Activated CD4-positive, CD25-positive, alpha-beta regulatory T cell (primary cell): ENCODE results near the gene RGS7.
"Not testable (repeated sequence)": the region's sequence is repeated elsewhere in the genome, so short reads cannot be mapped to it uniquely, and the experiment has no call there.

Experiments used
- DNase-seq, 4 experiments: peaks; one replicate each; lab custom pipeline; 2025; lab: John Stamatoyannopoulos, UW

Gene RGS7

DNA sequence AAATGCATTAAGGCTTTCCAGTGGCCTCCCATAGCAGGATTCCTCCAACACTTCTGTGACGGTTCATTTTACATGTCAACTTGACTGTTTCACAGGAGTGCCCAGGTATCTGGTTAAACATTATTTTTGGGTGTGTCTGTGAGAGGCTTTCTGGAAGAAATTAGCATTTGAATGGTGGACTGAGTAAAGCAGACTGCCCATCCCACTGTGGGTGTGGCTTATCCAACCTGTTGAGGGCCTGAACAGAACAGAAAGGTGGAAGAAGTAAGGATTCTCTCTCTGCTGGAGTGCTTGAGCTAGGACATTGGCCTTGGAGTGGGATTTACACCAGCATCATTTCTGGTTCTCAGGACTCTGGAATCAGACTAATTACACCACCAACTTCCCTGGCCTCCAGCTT lies 85.6 kb downstream of the RGS7 start:
- DNase-seq = no peak

DNA sequence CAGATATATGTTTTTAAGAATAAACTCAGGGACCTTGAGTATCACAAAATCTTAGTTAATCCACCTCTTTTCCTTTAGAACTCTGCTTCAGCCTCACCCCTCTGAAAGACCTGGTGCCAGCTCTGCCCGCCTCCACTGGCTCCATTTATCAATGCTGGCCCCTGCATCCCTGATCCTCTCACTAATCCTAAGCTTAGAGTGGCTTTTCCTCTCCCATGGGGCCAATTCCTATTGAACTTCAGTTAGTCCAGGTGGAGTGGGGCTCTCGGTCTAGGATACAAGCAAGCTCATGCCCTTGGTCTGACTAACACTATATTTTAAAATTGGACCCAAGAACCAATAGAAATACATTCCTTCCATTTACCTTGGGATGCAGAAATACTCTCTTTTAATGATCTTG lies 87.0 kb downstream of the RGS7 start:
- DNase-seq = no peak

DNA sequence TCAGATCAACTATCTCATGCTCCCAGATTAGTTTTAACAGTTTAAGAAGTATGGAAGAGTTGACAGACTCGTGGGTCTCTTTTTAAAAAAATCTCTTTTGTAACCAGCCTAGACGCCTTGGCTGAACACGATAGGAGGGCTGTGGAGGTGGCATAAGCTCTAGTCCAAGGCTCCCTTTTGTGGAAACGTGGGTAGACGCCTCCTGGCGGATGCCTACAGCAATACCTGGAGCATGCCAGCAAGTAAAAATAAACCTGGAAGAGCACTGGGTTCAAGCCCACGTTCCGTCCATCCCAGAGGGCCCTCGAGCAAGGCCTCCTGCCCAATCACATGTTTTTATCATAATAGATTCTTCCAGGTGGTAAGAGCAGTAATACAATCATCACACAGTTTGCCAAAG lies 87.9 kb downstream of the RGS7 start:
- no peak for DNase-seq

DNA sequence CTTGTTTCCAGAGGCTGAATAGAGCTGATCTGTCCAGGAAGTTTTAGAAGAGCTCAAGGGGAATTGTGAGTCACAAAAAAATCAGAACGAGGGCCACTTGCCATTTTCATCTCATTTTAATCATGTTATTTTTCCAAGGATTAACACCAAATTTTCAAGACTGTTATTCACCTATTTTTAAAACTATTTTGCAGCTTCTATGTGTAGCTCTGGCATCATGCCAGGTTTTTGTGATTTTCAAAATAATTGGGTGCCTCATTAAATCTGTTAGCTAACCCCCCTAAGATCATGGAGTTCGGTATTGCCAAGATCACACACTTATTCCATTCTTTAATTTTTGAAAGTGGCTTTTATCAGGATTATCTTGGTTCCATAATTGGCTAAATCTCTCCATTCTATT lies 90.9 kb downstream of the RGS7 start:
- DNase-seq = no peak

DNA sequence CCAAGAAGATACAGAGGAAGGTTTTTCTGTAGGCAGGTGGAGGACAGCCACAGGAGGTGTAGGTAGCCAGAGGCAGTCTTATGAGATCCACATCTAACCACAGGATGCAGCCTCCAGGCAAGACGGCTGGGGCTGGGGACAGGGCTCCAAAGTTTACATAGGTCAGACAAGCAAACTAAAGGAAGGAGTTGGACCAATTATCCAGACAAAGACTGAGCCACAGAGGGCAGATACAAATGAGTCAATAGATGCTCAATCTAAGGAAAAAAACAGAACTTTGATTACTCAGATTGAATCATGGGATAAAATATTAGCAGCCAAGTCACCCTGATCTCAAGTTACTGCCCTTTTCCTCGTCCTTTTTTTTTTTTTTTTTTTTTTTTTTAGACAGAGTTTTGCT lies 91.6 kb downstream of the RGS7 start:
- DNase-seq = no peak

DNA sequence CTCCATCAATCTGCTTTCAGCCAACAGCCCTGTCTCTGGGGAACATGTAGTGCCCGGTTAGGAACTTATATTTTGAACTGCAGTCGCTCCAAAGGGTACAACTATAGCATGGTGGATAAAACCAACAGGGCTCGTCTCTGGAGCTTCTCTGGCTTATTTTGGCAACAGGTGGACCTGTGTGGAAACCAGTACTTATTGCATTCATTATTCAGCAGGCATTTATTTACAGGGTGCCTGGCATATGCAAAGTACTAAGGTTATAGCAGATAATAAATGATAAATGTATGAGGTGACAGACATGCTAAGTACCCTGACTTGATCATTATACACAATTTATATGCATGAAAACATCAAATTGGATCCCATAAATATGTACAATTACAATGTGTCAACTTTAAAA lies 93.7 kb downstream of the RGS7 start:
- no peak for DNase-seq

DNA sequence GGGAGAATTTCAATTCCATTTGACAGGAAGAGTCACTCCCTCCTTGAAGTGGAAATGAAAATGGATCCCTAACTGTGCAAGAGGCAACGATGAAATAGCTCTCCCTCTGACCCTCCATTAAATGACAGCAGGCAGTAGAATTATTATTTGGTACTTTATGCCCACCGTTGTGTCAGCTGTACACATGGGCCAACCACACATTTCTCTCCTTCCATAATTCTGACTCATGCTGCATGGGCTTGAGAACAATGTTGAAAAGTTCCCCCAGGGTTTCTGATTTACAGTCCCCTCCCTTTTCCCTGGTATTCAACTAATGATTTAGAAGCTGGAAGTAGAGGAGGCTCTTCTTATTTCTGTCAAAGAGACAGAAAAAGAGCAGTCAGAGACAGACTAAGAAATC lies 103.5 kb downstream of the RGS7 start:
- DNase-seq = no peak

DNA sequence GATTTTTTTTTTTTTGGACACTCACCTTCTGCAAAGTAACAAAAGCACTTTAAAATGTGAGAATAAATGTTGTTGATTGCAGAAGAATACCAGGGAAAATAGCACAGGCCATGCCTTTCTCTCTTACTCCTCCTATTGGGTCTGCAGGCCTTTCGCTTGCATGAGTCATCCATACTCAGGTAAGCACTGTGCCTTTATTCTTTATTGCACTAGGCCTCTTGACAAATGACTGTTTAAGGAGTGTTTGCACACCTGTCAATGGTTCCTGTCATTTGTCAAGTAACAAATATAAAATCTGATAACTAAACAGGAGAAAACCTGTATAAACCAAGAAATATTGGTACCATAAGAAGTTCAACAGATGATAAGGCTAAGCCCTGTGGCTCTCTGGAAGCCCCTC lies 106.5 kb downstream of the RGS7 start:
- DNase-seq = no peak

DNA sequence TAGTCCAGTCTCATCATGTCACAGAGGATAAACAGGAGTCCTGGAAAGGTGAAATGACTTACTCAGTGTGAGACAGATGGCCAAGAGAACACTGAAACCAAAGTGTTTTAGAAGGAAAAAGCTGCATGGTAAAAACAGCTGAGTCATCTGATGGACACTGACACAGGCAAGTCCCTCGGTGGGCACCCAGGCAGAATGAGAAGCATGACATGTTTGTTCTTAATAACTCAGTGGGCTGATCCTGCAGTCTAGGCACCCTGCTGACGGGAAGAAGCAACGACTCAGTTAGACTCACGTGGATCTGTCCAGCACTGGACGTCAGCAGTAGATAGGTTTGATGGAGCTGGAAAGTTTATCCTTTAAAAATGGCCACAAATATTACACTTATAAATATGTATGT lies 116.9 kb downstream of the RGS7 start:
- no peak for DNase-seq

DNA sequence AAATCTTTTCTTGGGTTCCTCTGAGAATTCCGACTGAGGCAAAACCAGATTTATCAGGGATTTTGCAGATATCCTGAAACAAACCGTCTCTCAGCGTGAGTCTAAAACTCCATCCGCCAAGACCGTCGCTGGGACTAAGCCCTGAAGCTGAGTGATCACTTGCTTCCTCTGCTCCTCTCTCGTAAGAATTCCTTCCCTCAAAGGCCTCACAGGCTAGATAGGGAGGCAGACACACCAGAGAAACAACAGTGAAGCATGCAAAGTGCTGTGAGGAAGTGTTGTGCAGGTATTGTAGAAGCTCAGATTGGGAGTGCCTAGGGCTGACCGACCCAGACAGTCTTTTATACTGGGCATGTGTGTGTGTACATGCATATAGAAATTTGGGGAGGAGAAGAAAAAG lies 119.1 kb downstream of the RGS7 start:
- no peak for DNase-seq

DNA sequence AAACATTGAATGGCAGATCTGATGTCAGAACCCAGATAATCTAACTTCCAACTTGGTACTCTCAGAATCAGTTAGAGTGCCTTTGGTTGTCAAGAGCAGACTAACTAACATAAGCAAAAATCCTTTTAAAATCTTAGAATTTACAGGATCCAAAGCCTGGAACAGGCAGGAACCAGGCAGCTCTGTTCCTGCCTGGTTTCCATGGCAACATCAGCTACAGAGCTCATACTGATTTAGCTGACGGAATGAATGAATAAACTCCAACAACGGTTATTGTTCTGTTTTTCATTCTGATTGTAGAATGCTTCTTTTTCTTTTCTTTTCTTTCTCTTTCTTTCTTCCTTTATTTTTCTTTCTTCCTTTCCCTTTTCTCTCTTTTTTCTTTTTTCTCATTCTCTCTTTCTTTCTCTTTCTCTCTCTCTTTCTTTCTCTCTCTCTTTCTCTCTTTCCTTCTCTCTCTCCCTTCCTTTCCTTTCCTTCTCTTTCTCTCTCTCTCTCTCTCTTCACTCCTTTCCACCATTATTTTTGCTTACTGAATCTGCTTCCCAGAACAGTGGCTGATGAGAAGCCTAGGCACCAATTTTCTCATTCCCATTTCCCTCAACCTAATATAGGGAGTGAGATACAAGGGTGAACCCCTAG lies 121.6 kb downstream of the RGS7 start:
- DNase-seq = no peak

DNA sequence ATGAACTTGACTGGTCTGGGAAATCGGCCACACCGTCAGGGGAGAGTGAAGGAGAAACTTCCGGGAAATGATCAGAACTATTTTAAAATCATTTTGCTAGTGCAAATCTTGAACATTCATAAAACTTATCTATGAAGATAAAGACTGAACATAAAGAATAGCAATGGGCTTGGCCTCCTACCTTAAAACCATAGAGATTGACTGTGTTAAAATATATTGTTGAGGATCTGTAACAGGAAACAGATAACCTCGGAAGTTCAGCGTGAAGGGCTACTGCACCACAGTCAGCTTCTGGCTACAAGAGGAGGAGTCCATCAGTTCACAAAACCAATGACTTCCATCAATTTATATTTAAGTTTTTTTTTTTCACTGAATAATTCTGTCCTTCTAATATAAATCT lies 127.3 kb downstream of the RGS7 start:
- DNase-seq = no peak

DNA sequence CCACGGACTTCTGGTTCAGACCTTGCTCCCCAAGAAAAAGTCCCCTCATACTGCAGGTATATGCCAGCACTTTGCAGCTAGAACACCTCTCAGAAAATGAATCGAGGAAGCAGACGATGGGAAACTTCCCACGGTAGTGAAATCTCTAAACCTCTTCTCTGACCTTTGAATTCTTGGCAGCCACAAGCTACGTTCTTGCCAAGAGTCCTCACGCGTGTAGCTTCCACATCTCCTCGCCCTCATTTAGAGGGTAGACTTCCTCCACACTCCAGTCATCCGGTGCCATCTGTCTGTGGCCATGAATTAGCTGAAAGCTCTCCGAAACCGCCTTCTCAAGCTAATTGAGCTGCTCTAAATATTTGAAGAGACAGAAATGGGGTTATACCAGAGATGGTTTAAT lies 127.8 kb downstream of the RGS7 start:
- no peak for DNase-seq

DNA sequence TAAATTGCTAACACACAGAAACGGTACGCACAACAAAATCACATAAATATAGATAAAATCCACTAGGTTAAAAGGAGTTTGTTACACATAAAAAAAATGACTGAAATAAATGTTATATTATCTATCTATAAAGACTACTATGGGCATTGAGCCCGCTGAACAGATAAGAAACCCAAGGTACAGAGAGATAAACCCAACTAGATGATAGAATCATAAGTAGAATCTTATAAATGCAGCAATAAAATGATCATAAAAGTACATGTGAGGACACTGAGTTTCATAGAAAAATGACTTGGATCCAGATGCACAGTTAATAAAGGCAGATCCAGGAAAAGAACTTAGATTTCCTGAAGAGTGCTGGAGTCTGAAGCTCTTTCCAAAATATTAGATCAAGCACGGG lies 128.7 kb downstream of the RGS7 start:
- no peak for DNase-seq

DNA sequence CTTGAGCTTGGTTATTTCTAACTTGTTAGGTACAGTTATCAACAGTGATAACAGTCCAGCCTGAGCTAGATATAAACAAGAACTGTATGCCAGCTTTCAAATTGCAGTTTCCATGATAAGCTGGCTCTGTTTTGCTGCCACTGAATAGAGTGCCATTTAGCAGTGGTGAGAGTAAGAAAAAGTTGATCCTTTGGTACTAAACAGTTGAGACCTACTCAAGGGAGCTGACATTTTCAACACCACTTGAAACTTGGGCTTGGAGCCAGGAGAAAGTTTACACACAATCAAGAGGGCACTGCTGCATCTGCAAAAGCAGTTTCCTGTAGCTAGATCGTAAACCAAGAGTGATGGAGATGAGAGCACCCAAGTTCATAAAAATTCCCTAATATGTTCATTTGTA lies 131.3 kb downstream of the RGS7 start:
- no peak for DNase-seq

DNA sequence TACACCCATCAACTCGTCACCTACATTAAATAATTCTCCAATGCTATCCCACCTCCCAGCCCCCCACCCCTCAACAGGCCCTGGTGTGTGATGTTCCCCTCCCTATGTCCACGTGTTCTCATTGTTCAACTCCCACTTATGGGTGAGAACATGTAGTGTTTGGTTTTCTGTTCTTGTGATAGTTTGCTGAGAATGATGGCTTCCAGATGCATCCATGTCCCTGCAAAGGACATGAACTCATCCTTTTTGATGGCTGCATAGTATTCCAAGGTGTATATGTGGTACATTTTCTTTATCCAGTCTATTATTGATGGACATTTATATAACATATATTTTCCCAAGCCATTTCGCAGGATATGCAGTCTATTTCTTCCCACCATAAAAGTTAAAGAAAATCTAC lies 132.8 kb downstream of the RGS7 start:
- not testable (repeated sequence) for DNase-seq

DNA sequence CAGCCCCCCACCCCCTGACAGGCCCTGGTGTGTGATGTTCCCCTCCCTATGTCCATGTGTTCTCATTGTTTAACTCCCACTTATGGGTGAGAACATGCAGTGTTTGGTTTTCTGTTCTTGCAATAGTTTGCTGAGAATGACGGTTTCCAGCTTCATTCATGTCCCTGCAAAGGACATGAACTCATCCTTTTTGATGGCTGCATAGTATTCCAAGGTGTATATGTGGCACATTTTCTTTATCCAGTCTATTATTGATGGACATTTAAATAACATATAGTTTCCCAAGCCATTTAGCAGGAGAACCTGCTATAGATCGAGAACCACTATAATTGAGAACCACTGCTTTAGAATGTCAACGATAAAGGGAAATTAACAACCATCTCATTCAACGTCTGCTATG lies 134.2 kb downstream of the RGS7 start:
- not testable (repeated sequence) for DNase-seq

DNA sequence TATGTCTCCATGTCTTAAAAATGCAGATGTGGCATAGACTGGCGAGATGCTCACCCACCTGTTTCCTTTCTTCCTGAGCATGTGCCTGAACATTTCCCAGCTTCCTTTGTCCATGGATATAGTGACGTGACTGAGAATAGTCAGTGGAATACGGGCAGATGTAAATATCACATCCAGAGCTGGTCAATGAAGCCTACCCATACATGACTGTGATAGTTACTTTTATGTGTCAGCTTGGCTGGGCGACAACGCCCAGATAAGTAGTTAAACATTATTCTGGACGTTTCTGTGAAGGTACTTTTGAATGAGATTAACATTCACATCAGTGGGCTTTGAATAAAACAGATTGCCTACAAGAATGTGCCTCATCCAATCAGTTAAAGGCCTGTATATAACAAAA lies 135.7 kb downstream of the RGS7 start:
- DNase-seq = no peak

DNA sequence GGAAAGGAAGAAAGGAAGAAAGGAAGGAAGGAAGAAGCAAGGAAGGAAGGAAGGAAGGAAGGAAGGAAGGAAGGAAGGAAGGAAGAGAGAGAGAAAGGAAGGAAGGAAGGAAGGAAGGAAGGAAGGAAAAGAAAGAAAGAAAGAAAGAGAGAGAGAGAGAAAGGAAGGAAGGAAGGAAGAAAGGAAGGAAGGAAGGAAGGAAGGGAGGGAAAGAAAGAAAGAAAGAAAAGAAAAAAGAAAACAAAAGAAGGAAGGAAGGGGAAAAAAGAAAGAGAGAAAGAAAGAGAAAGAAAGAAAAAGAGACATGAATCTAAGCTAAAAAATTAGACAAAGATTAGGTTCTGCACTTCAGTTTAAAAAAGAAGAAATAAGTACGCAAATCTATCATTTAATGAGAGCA lies 136.1 kb downstream of the RGS7 start:
- DNase-seq = not testable (repeated sequence)

DNA sequence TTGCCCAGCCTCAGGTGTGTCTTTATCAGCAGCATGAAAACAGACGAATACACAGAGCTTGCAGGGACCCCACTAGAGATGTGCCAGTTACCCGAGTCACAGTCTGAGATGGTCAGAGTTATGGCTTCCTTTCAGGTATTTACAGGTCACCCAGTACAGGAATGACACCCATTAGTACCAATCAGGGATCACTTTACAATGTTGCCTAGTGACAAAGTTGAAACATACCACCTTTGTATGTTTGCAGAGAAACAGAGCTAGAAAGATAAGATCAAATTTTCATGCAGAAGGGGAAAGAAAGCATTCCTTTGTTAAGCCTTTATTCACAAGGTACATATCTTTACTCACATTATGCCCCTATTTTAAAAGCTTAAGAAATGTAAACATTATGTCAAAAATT lies 137.6 kb downstream of the RGS7 start:
- no peak for DNase-seq

DNA sequence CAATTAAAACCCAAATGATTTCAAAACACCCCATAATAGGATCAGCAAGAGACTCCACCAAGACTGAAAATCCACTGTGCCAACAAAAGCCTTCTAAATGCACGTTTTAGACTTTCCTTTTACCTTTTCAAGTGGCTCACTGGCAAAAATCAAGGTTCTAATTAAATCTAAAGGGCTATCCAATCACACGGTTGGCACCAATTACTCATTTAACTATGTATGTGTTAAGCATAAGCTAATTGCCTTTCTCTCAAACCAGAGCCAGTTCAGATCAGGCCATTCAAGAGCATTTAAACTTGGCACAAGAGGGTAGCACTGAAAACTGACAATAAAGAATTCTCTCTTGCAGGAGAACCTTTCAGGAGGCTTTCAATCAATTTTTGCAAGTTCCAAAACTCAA lies 139.5 kb downstream of the RGS7 start:
- no peak for DNase-seq

DNA sequence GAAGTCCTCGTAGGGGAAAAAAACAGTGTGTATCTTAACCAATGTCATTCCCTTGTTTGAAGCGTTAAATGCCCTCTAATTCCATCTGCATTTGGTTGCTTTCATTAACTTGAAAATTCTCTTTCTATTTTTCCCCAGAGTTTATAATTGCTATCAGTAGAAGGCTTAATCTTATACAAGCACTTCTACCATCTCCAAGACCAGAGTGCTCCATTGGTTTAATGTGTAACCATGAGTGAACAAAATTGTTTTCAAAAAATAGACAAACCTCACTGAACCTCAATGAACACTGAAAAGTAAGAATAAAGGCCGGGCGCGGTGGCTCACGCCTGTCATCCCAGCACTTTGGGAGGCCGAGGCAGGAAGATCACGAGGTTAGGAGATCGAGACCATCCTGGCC lies 141.3 kb downstream of the RGS7 start:
- no peak for DNase-seq

DNA sequence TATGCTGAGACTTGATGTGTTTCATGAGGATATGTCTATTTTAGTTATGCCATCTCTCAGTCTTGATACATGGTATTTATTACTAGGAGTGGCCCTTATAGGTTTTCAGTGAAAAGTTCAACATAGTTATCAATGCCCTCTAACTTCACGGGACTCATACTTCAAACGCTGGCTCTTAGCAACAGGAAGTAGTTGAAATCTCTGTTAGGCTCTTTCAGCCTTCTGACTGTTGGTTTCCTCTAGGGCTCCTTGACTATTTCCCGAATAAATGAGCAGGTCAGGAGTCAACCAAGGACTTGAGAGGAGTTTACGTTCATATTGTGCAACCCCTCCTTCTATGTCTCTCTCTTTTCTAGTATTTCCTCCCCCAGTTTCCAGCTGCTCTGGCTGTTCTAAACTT lies 141.8 kb downstream of the RGS7 start:
- no peak for DNase-seq

DNA sequence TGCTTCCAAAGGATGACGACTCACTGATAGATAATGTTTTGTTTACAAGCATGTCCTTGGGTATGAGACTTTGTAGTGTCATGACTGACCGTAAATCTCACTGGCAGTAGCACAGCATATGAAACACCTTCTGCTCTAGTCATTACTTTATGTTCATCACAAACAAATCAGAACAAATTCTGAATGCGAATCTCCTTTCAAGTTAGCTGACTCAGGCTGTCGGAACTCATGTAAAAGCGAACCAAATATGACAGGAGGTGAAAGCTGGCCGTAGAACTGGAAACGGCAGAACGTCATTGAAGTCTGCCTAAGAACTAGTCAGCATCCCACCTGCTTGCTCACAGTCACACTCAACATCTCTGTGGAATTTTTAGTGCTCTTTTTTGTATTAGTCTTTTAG lies 143.9 kb downstream of the RGS7 start:
- DNase-seq = no peak

DNA sequence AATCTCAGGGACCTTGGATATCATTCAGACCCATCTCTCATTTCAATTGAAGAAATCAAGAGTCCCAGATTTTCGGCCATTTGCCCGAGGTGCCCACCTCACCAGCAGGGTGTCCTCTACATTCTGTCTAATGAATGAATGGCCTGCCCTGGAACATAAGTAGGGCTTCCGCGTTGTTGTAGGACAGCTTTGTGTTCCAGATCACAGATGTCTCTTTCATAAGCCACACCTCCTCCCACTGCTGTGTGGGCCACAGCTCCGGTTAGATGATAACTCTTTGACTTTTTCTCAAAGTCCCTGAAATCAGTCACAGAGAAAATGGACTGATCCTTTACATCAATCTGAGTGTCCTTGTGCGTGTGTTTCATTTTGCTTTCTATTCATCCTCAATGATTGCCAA lies 144.4 kb downstream of the RGS7 start:
- no peak for DNase-seq
